ENCODE results near the gene GTPBP4.
"Not testable (repeated sequence)": the region's sequence is repeated elsewhere in the genome, so short reads cannot be mapped to it uniquely, and the experiment has no call there.

GTPBP4 gene

GRCh38 chr10:1007583-1007982 lies 19.3 kb downstream of the GTPBP4 start:
- H3K4me1 ChIP-seq (ENCODE audit: insufficient read depth, poor library complexity, severe bottlenecking): no peaks in the 10 kb centered on the region
- no peaks in the 10 kb centered on the region for H3K9me3 ChIP-seq (ENCODE audit: severe bottlenecking)
- H3K27me3 ChIP-seq (ENCODE audit: insufficient read depth, poor library complexity, severe bottlenecking): no peaks in the 10 kb centered on the region
- no peak for ATAC-seq (ENCODE audit: low read depth)
- no peak overlapping the region for H3K4me3 ChIP-seq (ENCODE audit: severe bottlenecking)
- H3K36me3 ChIP-seq (ENCODE audit: low read depth): peaks cover 87% of the 10 kb centered on the region
- no peak for TF ChIP-seq CTCF (IDR thresholded peaks at IDR 0.05; ENCODE audit: poor library complexity, severe bottlenecking)
- no peak overlapping the region for H3K27ac ChIP-seq (ENCODE audit: poor library complexity, severe bottlenecking)
- no peak for DNase-seq (ENCODE audit: low spot score)

- H3K4me1 ChIP-seq (ENCODE audit: insufficient read depth, poor library complexity, severe bottlenecking): no peaks in the 10 kb centered on the region
- ATAC-seq (ENCODE audit: low read depth): no peak
- H3K27me3 ChIP-seq (ENCODE audit: insufficient read depth, poor library complexity, severe bottlenecking): no peaks in the 10 kb centered on the region
- no peak for DNase-seq (ENCODE audit: low spot score)
- H3K27ac ChIP-seq (ENCODE audit: poor library complexity, severe bottlenecking): no peak overlapping the region
- TF ChIP-seq CTCF (IDR thresholded peaks at IDR 0.05; ENCODE audit: poor library complexity, severe bottlenecking): no peak
- peaks cover 87% of the 10 kb centered on the region for H3K36me3 ChIP-seq (ENCODE audit: low read depth)
- H3K9me3 ChIP-seq (ENCODE audit: severe bottlenecking): no peaks in the 10 kb centered on the region
- H3K4me3 ChIP-seq (ENCODE audit: severe bottlenecking): no peak overlapping the region
Observed at GRCh38 chr10:1009071-1009494, 20.8 kb downstream of the GTPBP4 start.

- not testable (repeated sequence) for H3K4me3 ChIP-seq (ENCODE audit: severe bottlenecking); H3K27me3 ChIP-seq (ENCODE audit: insufficient read depth, poor library complexity, severe bottlenecking); H3K9me3 ChIP-seq (ENCODE audit: severe bottlenecking); H3K4me1 ChIP-seq (ENCODE audit: insufficient read depth, poor library complexity, severe bottlenecking); ATAC-seq (ENCODE audit: low read depth); DNase-seq (ENCODE audit: low spot score); H3K27ac ChIP-seq (ENCODE audit: poor library complexity, severe bottlenecking)
- peaks cover 88% of the 10 kb centered on the region for H3K36me3 ChIP-seq (ENCODE audit: low read depth)
Observed at GRCh38 chr10:1009947-1010346, 21.7 kb downstream of the GTPBP4 start.

- DNase-seq (ENCODE audit: low spot score) (no peak), ATAC-seq (ENCODE audit: low read depth) (no peak)
- Histone ChIP-seq H3K4me1 (ENCODE audit: insufficient read depth, poor library complexity, severe bottlenecking) (no peaks in the 10 kb centered on the region), H3K27me3 (ENCODE audit: insufficient read depth, poor library complexity, severe bottlenecking) (no peaks in the 10 kb centered on the region), H3K9me3 (ENCODE audit: severe bottlenecking) (no peaks in the 10 kb centered on the region), H3K36me3 (ENCODE audit: low read depth) (peaks cover 82% of the 10 kb centered on the region), H3K4me3 (ENCODE audit: severe bottlenecking) (no peak overlapping the region), H3K27ac (ENCODE audit: poor library complexity, severe bottlenecking) (no peak overlapping the region)
- no peak for TF ChIP-seq CTCF (IDR thresholded peaks at IDR 0.05; ENCODE audit: poor library complexity, severe bottlenecking)
Observed at GRCh38 chr10:1010703-1011102, 22.5 kb downstream of the GTPBP4 start.

GRCh38 chr10:1011696-1012095 lies 23.5 kb downstream of the GTPBP4 start:
- Histone ChIP-seq H3K9me3 (ENCODE audit: severe bottlenecking) (no peaks in the 10 kb centered on the region), H3K36me3 (ENCODE audit: low read depth) (peaks cover 78% of the 10 kb centered on the region), H3K27ac (ENCODE audit: poor library complexity, severe bottlenecking) (no peak overlapping the region), H3K4me1 (ENCODE audit: insufficient read depth, poor library complexity, severe bottlenecking) (no peaks in the 10 kb centered on the region), H3K27me3 (ENCODE audit: insufficient read depth, poor library complexity, severe bottlenecking) (no peaks in the 10 kb centered on the region), H3K4me3 (ENCODE audit: severe bottlenecking) (no peak overlapping the region)
- DNase-seq (ENCODE audit: low spot score) (no peak), ATAC-seq (ENCODE audit: low read depth) (no peak)
- TF ChIP-seq CTCF (IDR thresholded peaks at IDR 0.05; ENCODE audit: poor library complexity, severe bottlenecking): no peak

Data from RWPE2 (cell line).